PC-3 (cell line): Measurements from ENCODE around the gene SP4.

Experiments
- EZH2 ChIP-seq: fragments of 300-600 bp; sonication (generic); IDR thresholded peaks from one replicate; pipeline ENCODE4 v1.6.1; 2017; ENCODE audit warnings: antibody characterized with exemption, mild to moderate bottlenecking, low read length; ENCODE audit not compliant: unreplicated experiment
- EZH2phosphoT487 ChIP-seq: fragments of 300-600 bp; sonication (generic); IDR thresholded peaks from 2 replicates; pipeline ENCODE4 v1.6.1; 2018; ENCODE audit warnings: mild to moderate bottlenecking, antibody characterized with exemption, low read length, borderline replicate concordance
- TF ChIP-seq, protein P1 (sequence below): fragments of 300-600 bp; sonication (generic); conservative IDR thresholded peaks from 2 replicates; pipeline ENCODE4 v1.5.1; 2017; ENCODE audit warnings: antibody characterized with exemption, low read depth, mild to moderate bottlenecking, low read length

DNA sequence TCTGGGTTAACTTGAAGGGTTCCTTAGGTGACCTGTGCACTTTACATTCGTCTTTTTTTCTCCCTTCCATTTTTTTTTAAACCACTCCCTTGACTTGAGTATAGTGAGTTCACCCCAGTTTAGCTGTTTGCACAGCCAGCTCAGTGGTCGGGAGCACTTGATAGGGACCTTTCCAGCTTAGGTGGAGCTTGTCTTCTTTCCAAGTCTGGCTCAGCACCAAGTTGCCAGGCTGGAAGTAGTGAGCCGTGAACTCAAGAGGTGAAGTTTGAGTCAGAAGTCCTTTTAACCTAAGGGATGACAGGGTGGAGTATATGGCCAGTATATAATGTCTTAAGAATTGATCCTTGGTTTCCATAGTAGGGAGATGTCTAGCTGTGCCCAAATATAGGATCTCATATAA, 122.2 kb downstream of the SP4 start:
- no peak for TF ChIP-seq EZH2
- TF ChIP-seq, protein P1, sequence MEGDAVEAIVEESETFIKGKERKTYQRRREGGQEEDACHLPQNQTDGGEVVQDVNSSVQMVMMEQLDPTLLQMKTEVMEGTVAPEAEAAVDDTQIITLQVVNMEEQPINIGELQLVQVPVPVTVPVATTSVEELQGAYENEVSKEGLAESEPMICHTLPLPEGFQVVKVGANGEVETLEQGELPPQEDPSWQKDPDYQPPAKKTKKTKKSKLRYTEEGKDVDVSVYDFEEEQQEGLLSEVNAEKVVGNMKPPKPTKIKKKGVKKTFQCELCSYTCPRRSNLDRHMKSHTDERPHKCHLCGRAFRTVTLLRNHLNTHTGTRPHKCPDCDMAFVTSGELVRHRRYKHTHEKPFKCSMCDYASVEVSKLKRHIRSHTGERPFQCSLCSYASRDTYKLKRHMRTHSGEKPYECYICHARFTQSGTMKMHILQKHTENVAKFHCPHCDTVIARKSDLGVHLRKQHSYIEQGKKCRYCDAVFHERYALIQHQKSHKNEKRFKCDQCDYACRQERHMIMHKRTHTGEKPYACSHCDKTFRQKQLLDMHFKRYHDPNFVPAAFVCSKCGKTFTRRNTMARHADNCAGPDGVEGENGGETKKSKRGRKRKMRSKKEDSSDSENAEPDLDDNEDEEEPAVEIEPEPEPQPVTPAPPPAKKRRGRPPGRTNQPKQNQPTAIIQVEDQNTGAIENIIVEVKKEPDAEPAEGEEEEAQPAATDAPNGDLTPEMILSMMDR = no peak
- TF ChIP-seq EZH2phosphoT487 = no peak
